Measurements from ENCODE around the gene SLC4A8. TPM values are rescaled to one million over a fixed set of nuclear protein-coding genes. Genes with fewer than 3 reads are reported as not detected.

The SLC4A8 gene
- total and polyA plus RNA-seq, 9 of the 15 experiments (the other 6 are each of a cell fraction or from before 2014, with no cell fraction given) = 0.04 to 1.5 (median 0.12) TPM; not detected in 2

GRCh38 chr12:51382173-51382572 is 42.5 kb upstream of the SLC4A8 start:
- in situ Hi-C loops (cut with MboI) = no loop called here
- BruUV-seq (replicated peaks) = no TSS peak
- POLR2A ChIA-PET = no interaction called here
- no peak for TF ChIP-seq SMARCA5 (IDR thresholded peaks at IDR 0.05)
- TF ChIP-seq, protein P1, sequence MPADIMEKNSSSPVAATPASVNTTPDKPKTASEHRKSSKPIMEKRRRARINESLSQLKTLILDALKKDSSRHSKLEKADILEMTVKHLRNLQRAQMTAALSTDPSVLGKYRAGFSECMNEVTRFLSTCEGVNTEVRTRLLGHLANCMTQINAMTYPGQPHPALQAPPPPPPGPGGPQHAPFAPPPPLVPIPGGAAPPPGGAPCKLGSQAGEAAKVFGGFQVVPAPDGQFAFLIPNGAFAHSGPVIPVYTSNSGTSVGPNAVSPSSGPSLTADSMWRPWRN (IDR thresholded peaks at IDR 0.05; ENCODE audit: low read depth) = no peak
- TF ChIP-seq SIN3B (IDR thresholded peaks at IDR 0.05; ENCODE audit: low read depth) = no peak
- TF ChIP-seq, protein P2, sequence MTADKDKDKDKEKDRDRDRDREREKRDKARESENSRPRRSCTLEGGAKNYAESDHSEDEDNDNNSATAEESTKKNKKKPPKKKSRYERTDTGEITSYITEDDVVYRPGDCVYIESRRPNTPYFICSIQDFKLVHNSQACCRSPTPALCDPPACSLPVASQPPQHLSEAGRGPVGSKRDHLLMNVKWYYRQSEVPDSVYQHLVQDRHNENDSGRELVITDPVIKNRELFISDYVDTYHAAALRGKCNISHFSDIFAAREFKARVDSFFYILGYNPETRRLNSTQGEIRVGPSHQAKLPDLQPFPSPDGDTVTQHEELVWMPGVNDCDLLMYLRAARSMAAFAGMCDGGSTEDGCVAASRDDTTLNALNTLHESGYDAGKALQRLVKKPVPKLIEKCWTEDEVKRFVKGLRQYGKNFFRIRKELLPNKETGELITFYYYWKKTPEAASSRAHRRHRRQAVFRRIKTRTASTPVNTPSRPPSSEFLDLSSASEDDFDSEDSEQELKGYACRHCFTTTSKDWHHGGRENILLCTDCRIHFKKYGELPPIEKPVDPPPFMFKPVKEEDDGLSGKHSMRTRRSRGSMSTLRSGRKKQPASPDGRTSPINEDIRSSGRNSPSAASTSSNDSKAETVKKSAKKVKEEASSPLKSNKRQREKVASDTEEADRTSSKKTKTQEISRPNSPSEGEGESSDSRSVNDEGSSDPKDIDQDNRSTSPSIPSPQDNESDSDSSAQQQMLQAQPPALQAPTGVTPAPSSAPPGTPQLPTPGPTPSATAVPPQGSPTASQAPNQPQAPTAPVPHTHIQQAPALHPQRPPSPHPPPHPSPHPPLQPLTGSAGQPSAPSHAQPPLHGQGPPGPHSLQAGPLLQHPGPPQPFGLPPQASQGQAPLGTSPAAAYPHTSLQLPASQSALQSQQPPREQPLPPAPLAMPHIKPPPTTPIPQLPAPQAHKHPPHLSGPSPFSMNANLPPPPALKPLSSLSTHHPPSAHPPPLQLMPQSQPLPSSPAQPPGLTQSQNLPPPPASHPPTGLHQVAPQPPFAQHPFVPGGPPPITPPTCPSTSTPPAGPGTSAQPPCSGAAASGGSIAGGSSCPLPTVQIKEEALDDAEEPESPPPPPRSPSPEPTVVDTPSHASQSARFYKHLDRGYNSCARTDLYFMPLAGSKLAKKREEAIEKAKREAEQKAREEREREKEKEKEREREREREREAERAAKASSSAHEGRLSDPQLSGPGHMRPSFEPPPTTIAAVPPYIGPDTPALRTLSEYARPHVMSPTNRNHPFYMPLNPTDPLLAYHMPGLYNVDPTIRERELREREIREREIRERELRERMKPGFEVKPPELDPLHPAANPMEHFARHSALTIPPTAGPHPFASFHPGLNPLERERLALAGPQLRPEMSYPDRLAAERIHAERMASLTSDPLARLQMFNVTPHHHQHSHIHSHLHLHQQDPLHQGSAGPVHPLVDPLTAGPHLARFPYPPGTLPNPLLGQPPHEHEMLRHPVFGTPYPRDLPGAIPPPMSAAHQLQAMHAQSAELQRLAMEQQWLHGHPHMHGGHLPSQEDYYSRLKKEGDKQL (CRISPR knock-in tag; IDR thresholded peaks at IDR 0.05; ENCODE audit: borderline replicate concordance) = no peak
- TF ChIP-seq, protein P3, sequence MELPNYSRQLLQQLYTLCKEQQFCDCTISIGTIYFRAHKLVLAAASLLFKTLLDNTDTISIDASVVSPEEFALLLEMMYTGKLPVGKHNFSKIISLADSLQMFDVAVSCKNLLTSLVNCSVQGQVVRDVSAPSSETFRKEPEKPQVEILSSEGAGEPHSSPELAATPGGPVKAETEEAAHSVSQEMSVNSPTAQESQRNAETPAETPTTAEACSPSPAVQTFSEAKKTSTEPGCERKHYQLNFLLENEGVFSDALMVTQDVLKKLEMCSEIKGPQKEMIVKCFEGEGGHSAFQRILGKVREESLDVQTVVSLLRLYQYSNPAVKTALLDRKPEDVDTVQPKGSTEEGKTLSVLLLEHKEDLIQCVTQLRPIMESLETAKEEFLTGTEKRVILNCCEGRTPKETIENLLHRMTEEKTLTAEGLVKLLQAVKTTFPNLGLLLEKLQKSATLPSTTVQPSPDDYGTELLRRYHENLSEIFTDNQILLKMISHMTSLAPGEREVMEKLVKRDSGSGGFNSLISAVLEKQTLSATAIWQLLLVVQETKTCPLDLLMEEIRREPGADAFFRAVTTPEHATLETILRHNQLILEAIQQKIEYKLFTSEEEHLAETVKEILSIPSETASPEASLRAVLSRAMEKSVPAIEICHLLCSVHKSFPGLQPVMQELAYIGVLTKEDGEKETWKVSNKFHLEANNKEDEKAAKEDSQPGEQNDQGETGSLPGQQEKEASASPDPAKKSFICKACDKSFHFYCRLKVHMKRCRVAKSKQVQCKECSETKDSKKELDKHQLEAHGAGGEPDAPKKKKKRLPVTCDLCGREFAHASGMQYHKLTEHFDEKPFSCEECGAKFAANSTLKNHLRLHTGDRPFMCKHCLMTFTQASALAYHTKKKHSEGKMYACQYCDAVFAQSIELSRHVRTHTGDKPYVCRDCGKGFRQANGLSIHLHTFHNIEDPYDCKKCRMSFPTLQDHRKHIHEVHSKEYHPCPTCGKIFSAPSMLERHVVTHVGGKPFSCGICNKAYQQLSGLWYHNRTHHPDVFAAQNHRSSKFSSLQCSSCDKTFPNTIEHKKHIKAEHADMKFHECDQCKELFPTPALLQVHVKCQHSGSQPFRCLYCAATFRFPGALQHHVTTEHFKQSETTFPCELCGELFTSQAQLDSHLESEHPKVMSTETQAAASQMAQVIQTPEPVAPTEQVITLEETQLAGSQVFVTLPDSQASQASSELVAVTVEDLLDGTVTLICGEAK (IDR thresholded peaks at IDR 0.05) = no peak
- TF ChIP-seq, protein P3 (CRISPR knock-in tag; IDR thresholded peaks at IDR 0.05) = no peak

More at GRCh38 chr12:51382173-51382572, 42.5 kb upstream of the SLC4A8 start:
- intact Hi-C loops (cut with micrococcal nuclease) = no loop called here
- ATAC-seq = no peak
- H3K27ac ChIP-seq (ENCODE audit: extremely low read depth, low read depth, low read length) = no peak overlapping the region
- no peak overlapping the region for H3K4me2 ChIP-seq (ENCODE audit: insufficient read depth, low read length)
- no peak overlapping the region for H2AFZ ChIP-seq (ENCODE audit: low read depth, low read length)
- H3K9ac ChIP-seq (ENCODE audit: insufficient read depth in 1 of 2, low read depth in 2 of 2, low read length in 2 of 2) = no peak overlapping the region
- 74% methylated on average over 7 of the region's 7 CpGs for WGBS (ENCODE audit: insufficient coverage, low coverage, missing lambda C conversion rate)
- H4K20me1 ChIP-seq (replicated peaks; ENCODE audit: control insufficient read depth, insufficient read depth, low read length) = no peaks in the 10 kb centered on the region; the same call in 1 of the 2 replicates
- H3K4me3 ChIP-seq = no peak overlapping the region
- no peaks in the 10 kb centered on the region for H3K9me1 ChIP-seq (ENCODE audit: control insufficient read depth, insufficient read depth, low read length)
- CTCF ChIA-PET (ENCODE audit: low intra/inter-chr PET ratio) = no interaction called here
- peaks cover 3% of the 10 kb centered on the region in 2 experiments; a peak in 3 of 5 replicates for H3K4me1 ChIP-seq (replicated peaks in 1 of 2; ENCODE audit: control insufficient read depth in 2 of 2, insufficient read depth in 2 of 2, low read length in 2 of 2)
- no peaks in the 10 kb centered on the region for H3K36me3 ChIP-seq (ENCODE audit: control insufficient read depth, insufficient read depth, low read length)
- no peak for FAIRE-seq
- H3K9me3 ChIP-seq (replicated peaks; ENCODE audit: control insufficient read depth, insufficient read depth, low read depth, low read length) = no peaks in the 10 kb centered on the region
- H3K27me3 ChIP-seq (ENCODE audit: control insufficient read depth in 2 of 2, insufficient read depth in 2 of 2, low read length in 2 of 2) = no peaks in the 10 kb centered on the region
- no peaks in the 10 kb centered on the region for H3K79me2 ChIP-seq (ENCODE audit: control insufficient read depth, insufficient read depth, low read length)
- no peak for DNase-seq (ENCODE audit: extremely low read depth in 1 of 4, low spot score in 3 of 4)

All from K562 (cell line).